Common myeloid progenitor, CD34-positive (primary cell): ENCODE measurements around the gene BCR.
A peak's percentile ranks its signal among the peaks of the same experiment; 100 is the strongest.

Source experiments
- CTCF ChIA-PET: fragments of 350-600 bp; sonication (Branson Sonifier 250); formaldehyde crosslinking; loops from one replicate; lab custom pipeline; 2021; ENCODE audit warnings: antibody characterized with exemption; lab: Charles Lee
- POLR2A ChIA-PET: fragments of 350-600 bp; sonication (Branson Sonifier 250); formaldehyde crosslinking; loops from one replicate; lab custom pipeline; 2021; ENCODE audit warnings: antibody characterized with exemption; lab: Charles Lee
- DNase-seq, 3 donors: peaks; one replicate each; pipeline versions ENCODE4 v3.0.0 to v3.0.0-alpha.2; 2013
- H3K27ac ChIP-seq, 2 experiments: 1 replicate in 1 of 2; 2 replicates in 1 of 2; pipeline ENCODE4 v1.7.0; 2013; ENCODE audit warnings: inconsistent platforms in 2 of 2, low read length in 2 of 2, mild to moderate bottlenecking in 2 of 2, low read depth in 1 of 2, moderate library complexity in 1 of 2; ENCODE audit not compliant: severe bottlenecking in 2 of 2, insufficient read depth in 1 of 2, poor library complexity in 1 of 2
- H3K27me3 ChIP-seq, 5 experiments: replicated peaks in 2 of 5; 1 replicate in 3 of 5; 2 replicates in 2 of 5; pipeline versions ENCODE4 v1.6.1 to v1.7.0; 2013; ENCODE audit warnings: low read length in 4 of 5, mild to moderate bottlenecking in 2 of 5, moderate library complexity in 2 of 5, inconsistent platforms in 1 of 5; ENCODE audit not compliant: insufficient read depth in 5 of 5, control insufficient read depth in 4 of 5
- H3K36me3 ChIP-seq, 4 experiments: 1 replicate in 2 of 4; 2 replicates in 2 of 4; pipeline versions ENCODE4 v1.6.1 to v1.7.0; 2013; ENCODE audit warnings: low read length in 3 of 4, control low read depth in 1 of 4, mild to moderate bottlenecking in 1 of 4; ENCODE audit not compliant: control insufficient read depth in 4 of 4, insufficient read depth in 4 of 4
- H3K4me1 ChIP-seq, 4 experiments: 1 replicate in 3 of 4; 2 replicates in 1 of 4; pipeline versions ENCODE4 v1.6.1 to v1.7.1; 2013; ENCODE audit warnings: low read length in 3 of 4, mild to moderate bottlenecking in 3 of 4, control low read depth in 1 of 4, inconsistent platforms in 1 of 4, moderate library complexity in 1 of 4; ENCODE audit not compliant: control insufficient read depth in 4 of 4, insufficient read depth in 4 of 4; ENCODE audit errors: control extremely low read depth in 1 of 4
- H3K4me3 ChIP-seq, 7 experiments: 1 replicate in 4 of 7; 2 replicates in 3 of 7; pipeline versions ENCODE4 v1.5.1 to v1.7.0; 2013; ENCODE audit warnings: mild to moderate bottlenecking in 7 of 7, low read length in 6 of 7, moderate library complexity in 6 of 7, inconsistent platforms in 2 of 7, low read depth in 2 of 7, control low read depth in 1 of 7; ENCODE audit not compliant: insufficient read depth in 4 of 7, control insufficient read depth in 1 of 7; ENCODE audit errors: extremely low read depth in 1 of 7
- H3K9me3 ChIP-seq, 5 experiments: 1 replicate in 4 of 5; 2 replicates in 1 of 5; pipeline versions ENCODE4 v1.6.1 to v1.7.1; 2013; ENCODE audit warnings: low read length in 4 of 5, mild to moderate bottlenecking in 2 of 5, inconsistent platforms in 1 of 5, low read depth in 1 of 5, moderate library complexity in 1 of 5; ENCODE audit not compliant: control insufficient read depth in 4 of 5, insufficient read depth in 2 of 5; ENCODE audit errors: control extremely low read depth in 1 of 5
- WGBS: methylation state at CpG from one replicate; pipeline ENCODE4 v1.1.5; 2013; ENCODE audit not compliant: insufficient coverage; 5-methylcytosine and 5-hydroxymethylcytosine counted together

BCR gene

GRCh38 chr22:23239429-23239828 lies 59.1 kb downstream of the BCR start:
- no peak for DNase-seq
- Histone ChIP-seq H3K27ac (peak overlapping the region in 1 of 2 experiments; percentile 36), H3K9me3 (no peaks in the 10 kb centered on the region), H3K4me3 (no peak overlapping the region), H3K36me3 (peaks cover 3 to 29% (median 19%) of the 10 kb centered on the region in 4 experiments), H3K27me3 (no peaks in the 10 kb centered on the region), H3K4me1 (peaks cover 6 to 76% (median 41%) of the 10 kb centered on the region in 4 experiments)
- CTCF ChIA-PET = interaction anchor here (1.0 to 3.3 kb wide), 5 partner anchors 10 to 66 kb away, joined by 4 to 16 read pairs (median 9); no protein-coding TSS in a partner anchor
- POLR2A ChIA-PET = no interaction called here
- WGBS = 80% methylated on average over 1 of the region's 2 CpGs

- ChIA-PET CTCF (interaction anchor here (1.4 to 3.3 kb wide), 7 partner anchors 15 to 63 kb away, joined by 4 to 16 read pairs (median 13); partner anchors contain the start of gene BCR), POLR2A (interaction anchor here (0.7 kb wide), 1 partner anchor 17 kb away, joined by 3 read pairs; no protein-coding TSS in a partner anchor)
- Histone ChIP-seq H3K4me3 (peak overlapping the region in 2 of 7 experiments; percentile 8 to 24), H3K27me3 (no peaks in the 10 kb centered on the region), H3K9me3 (no peaks in the 10 kb centered on the region), H3K27ac (peak overlapping the region in 1 of 2 experiments; percentile 62), H3K4me1 (peaks cover 6 to 87% (median 43%) of the 10 kb centered on the region in 4 experiments), H3K36me3 (peaks cover 3 to 33% (median 20%) of the 10 kb centered on the region in 4 experiments)
- 21% methylated on average over 8 of the region's 13 CpGs for WGBS
- peak; percentile 66 to 82 (median 79) for DNase-seq
Observed at GRCh38 chr22:23240639-23241389, 60.5 kb downstream of the BCR start.

GRCh38 chr22:23241562-23242472 lies 61.5 kb downstream of the BCR start:
- 72% methylated on average over 7 of the region's 8 CpGs for WGBS
- ChIA-PET POLR2A (interaction anchor here (0.6 to 2.2 kb wide), 2 partner anchors 60 to 96 kb away, joined by 3 to 6 read pairs; no protein-coding TSS in a partner anchor), CTCF (interaction anchor here (1.0 to 3.1 kb wide), 15 partner anchors 9 to 283 kb away, joined by 3 to 16 read pairs (median 6); partner anchors contain the start of gene BCR)
- H3K9me3 ChIP-seq = no peaks in the 10 kb centered on the region
- H3K27me3 ChIP-seq = no peaks in the 10 kb centered on the region
- peak overlapping the region; percentile 10 to 62 for H3K27ac ChIP-seq
- peaks cover under 1 to 28% (median 15%) of the 10 kb centered on the region in 4 experiments for H3K36me3 ChIP-seq
- no peak for DNase-seq
- peak overlapping the region in 2 of 7 experiments; percentile 23 to 24 for H3K4me3 ChIP-seq
- peaks cover 6 to 88% (median 40%) of the 10 kb centered on the region in 4 experiments for H3K4me1 ChIP-seq

GRCh38 chr22:23242473-23243001 lies 62.2 kb downstream of the BCR start:
- H3K27me3 ChIP-seq = no peaks in the 10 kb centered on the region
- POLR2A ChIA-PET = interaction anchor here (0.7 to 2.2 kb wide), 3 partner anchors 28 to 61 kb away, joined by 3 to 6 read pairs (median 3); no protein-coding TSS in a partner anchor
- CTCF ChIA-PET = interaction anchor here (0.7 to 3.1 kb wide), 27 partner anchors 8 to 284 kb away, joined by 3 to 16 read pairs (median 5); partner anchors contain the start of gene BCR
- peaks cover 6 to 91% (median 44%) of the 10 kb centered on the region in 4 experiments for H3K4me1 ChIP-seq
- 42% methylated on average over 6 of the region's 10 CpGs for WGBS
- DNase-seq = peak in 2 of 3 donors; percentile 32 to 44
- peaks cover 0 to 29% (median 15%) of the 10 kb centered on the region in 4 experiments for H3K36me3 ChIP-seq
- no peaks in the 10 kb centered on the region for H3K9me3 ChIP-seq
- H3K27ac ChIP-seq = peak overlapping the region in 1 of 2 experiments; percentile 62
- H3K4me3 ChIP-seq = peak overlapping the region in 1 of 7 experiments; percentile 26

GRCh38 chr22:23243006-23243573 lies 62.8 kb downstream of the BCR start:
- H3K36me3 ChIP-seq = peaks cover 0 to 30% (median 15%) of the 10 kb centered on the region in 4 experiments
- peak overlapping the region in 1 of 2 experiments; percentile 62 for H3K27ac ChIP-seq
- ChIA-PET POLR2A (interaction anchor here (0.7 to 2.2 kb wide), 4 partner anchors 28 to 533 kb away, joined by 3 to 6 read pairs (median 3); no protein-coding TSS in a partner anchor), CTCF (interaction anchor here (0.7 to 3.1 kb wide), 22 partner anchors 8 to 284 kb away, joined by 3 to 16 read pairs (median 5); partner anchors contain the start of gene BCR)
- WGBS = 7% methylated on average over 4 of the region's 8 CpGs
- H3K9me3 ChIP-seq = no peaks in the 10 kb centered on the region
- peak; percentile 52 to 76 (median 72) for DNase-seq
- no peaks in the 10 kb centered on the region for H3K27me3 ChIP-seq
- H3K4me3 ChIP-seq = peak overlapping the region in 1 of 7 experiments; percentile 26
- H3K4me1 ChIP-seq = peaks cover 8 to 94% (median 47%) of the 10 kb centered on the region in 4 experiments
